ENCODE data around the gene KHDRBS2.

DNA sequence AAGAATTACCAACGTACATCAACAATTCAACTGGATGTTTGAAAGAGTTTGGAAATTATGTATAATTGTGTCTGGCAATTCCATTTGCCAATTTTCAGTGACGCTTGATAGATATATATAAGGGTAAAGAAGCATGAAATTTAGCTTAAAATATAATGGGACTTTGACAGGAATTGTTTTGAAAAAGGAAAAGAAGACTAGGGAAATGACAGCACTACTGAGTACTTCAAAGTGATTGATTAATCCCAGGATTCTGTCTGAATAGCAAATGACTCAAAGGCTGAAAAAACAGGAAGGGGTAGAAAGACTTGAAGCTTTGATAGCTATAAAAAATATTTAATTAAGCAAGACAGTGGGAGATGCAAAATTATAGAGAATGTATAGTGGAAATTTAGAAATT is 200.0 kb downstream of the KHDRBS2 start:
- TF ChIP-seq BHLHE40 (IDR thresholded peaks at IDR 0.05; ENCODE audit: borderline replicate concordance), result no peak
- no peak for TF ChIP-seq FOXM1 (IDR thresholded peaks at IDR 0.05; ENCODE audit: borderline replicate concordance)
- TF ChIP-seq ZNF384 (IDR thresholded peaks at IDR 0.05), result no peak
- no peak for TF ChIP-seq L3MBTL2 (conservative IDR thresholded peaks at IDR 0.05)
- no peak for TF ChIP-seq SUZ12 (IDR thresholded peaks at IDR 0.05)
- TF ChIP-seq FOXK2 (IDR thresholded peaks at IDR 0.05), result no peak
- TF ChIP-seq HDGF (IDR thresholded peaks at IDR 0.05; ENCODE audit: borderline replicate concordance), result no peak
- no peak for TF ChIP-seq FOXA1 (IDR thresholded peaks at IDR 0.05)
- no peak for TF ChIP-seq ELF4 (IDR thresholded peaks at IDR 0.05)
- TF ChIP-seq, protein P1, sequence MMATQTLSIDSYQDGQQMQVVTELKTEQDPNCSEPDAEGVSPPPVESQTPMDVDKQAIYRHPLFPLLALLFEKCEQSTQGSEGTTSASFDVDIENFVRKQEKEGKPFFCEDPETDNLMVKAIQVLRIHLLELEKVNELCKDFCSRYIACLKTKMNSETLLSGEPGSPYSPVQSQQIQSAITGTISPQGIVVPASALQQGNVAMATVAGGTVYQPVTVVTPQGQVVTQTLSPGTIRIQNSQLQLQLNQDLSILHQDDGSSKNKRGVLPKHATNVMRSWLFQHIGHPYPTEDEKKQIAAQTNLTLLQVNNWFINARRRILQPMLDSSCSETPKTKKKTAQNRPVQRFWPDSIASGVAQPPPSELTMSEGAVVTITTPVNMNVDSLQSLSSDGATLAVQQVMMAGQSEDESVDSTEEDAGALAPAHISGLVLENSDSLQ (IDR thresholded peaks at IDR 0.05), result no peak
- no peak for TF ChIP-seq LEF1 (IDR thresholded peaks at IDR 0.05; ENCODE audit: borderline replicate concordance)
- no peak for TF ChIP-seq TARDBP (IDR thresholded peaks at IDR 0.05)
- no peak for TF ChIP-seq CTBP1 (IDR thresholded peaks at IDR 0.05; ENCODE audit: borderline replicate concordance)
- no peak for TF ChIP-seq NFRKB (IDR thresholded peaks at IDR 0.05)
